ENCODE results near the gene DOHH.

The DOHH gene

GRCh38 chr19:3539756-3540118, 39.3 kb upstream of the DOHH start:
- TF ChIP-seq YY1 (IDR thresholded peaks at IDR 0.05; ENCODE audit: low read depth) (no peak), USF1 (IDR thresholded peaks at IDR 0.05) (no peak), EGR1 (IDR thresholded peaks at IDR 0.05) (no peak), CEBPB (IDR thresholded peaks at IDR 0.05) (no peak), FOXM1 (IDR thresholded peaks at IDR 0.05; ENCODE audit: borderline replicate concordance, low read depth) (no peak), RAD21 (IDR thresholded peaks at IDR 0.05; ENCODE audit: low read depth) (no peak), EP300 (IDR thresholded peaks at IDR 0.05; ENCODE audit: borderline replicate concordance) (no peak), MAX (IDR thresholded peaks at IDR 0.05) (no peak), TAF1 (IDR thresholded peaks at IDR 0.05; ENCODE audit: low read depth) (no peak)

DNA sequence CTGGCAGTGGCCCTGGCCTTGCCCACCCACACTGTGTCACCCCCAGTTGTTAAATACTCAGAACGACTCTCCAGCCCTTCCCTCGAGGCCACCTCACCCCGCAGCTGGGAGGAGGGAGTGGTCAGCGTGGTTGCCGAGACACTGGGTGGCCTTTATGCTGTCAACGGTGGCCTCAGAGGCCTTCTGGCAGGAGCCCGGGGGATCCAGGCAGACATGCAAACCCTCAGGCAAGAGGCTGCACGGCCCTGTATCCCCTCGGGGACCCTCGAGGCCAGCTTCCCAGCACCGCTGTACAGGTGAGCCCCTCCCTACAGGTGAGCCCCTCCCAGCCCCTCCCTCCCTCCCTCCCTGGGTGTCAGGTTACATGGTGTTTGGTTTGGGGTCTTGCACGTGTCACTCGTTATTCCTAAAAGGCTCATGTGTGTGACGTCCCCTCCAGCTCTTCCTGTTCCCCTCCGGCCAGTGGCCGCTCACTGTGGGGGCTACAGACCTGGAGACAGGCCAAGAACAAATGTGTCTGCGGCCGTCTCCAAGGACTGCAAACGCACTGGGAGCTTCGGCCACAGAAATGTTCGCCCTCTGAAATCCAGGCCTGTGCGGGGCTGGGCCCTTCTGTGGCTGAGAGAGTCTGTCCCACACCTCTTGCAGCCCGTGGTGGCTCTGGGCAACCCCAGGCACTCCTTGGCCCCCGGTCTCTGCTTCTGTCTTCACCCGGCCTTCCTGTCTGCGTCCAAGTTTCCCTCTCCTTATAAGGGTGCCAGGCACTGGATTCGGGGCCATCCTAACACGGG, 38.7 kb upstream of the DOHH start, which contains the start of gene TEKTIP1:
Gene TEKTIP1, plus strand, starts transcription at position 210 of the 791 bp plus-strand sequence. Its CDS starts 4 bp downstream, at position 214.
- TF ChIP-seq ZBTB7A (IDR thresholded peaks at IDR 0.05; ENCODE audit: low read depth) (0 out of 2 replicates have a peak, but pooled peaks have one; percentile 70), EGR1 (IDR thresholded peaks at IDR 0.05) (no peak)

- TF ChIP-seq NFIC (IDR thresholded peaks at IDR 0.05) = no peak
- TF ChIP-seq FOXM1 (IDR thresholded peaks at IDR 0.05; ENCODE audit: borderline replicate concordance, low read depth) = no peak
- TF ChIP-seq ZBTB7A (IDR thresholded peaks at IDR 0.05; ENCODE audit: low read depth) = no peak
- TF ChIP-seq, protein P1, sequence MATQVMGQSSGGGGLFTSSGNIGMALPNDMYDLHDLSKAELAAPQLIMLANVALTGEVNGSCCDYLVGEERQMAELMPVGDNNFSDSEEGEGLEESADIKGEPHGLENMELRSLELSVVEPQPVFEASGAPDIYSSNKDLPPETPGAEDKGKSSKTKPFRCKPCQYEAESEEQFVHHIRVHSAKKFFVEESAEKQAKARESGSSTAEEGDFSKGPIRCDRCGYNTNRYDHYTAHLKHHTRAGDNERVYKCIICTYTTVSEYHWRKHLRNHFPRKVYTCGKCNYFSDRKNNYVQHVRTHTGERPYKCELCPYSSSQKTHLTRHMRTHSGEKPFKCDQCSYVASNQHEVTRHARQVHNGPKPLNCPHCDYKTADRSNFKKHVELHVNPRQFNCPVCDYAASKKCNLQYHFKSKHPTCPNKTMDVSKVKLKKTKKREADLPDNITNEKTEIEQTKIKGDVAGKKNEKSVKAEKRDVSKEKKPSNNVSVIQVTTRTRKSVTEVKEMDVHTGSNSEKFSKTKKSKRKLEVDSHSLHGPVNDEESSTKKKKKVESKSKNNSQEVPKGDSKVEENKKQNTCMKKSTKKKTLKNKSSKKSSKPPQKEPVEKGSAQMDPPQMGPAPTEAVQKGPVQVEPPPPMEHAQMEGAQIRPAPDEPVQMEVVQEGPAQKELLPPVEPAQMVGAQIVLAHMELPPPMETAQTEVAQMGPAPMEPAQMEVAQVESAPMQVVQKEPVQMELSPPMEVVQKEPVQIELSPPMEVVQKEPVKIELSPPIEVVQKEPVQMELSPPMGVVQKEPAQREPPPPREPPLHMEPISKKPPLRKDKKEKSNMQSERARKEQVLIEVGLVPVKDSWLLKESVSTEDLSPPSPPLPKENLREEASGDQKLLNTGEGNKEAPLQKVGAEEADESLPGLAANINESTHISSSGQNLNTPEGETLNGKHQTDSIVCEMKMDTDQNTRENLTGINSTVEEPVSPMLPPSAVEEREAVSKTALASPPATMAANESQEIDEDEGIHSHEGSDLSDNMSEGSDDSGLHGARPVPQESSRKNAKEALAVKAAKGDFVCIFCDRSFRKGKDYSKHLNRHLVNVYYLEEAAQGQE (IDR thresholded peaks at IDR 0.05; ENCODE audit: low read depth) = no peak
- TF ChIP-seq CREB1 (IDR thresholded peaks at IDR 0.05; ENCODE audit: low read depth) = no peak
- no peak for TF ChIP-seq CEBPB (IDR thresholded peaks at IDR 0.05)
- no peak for TF ChIP-seq RAD21 (IDR thresholded peaks at IDR 0.05; ENCODE audit: low read depth)
- no peak for TF ChIP-seq EGR1 (IDR thresholded peaks at IDR 0.05)
- no peak for TF ChIP-seq EP300 (IDR thresholded peaks at IDR 0.05; ENCODE audit: borderline replicate concordance)
- no peak for TF ChIP-seq TAF1 (IDR thresholded peaks at IDR 0.05; ENCODE audit: low read depth)
- TF ChIP-seq YY1 (IDR thresholded peaks at IDR 0.05; ENCODE audit: low read depth) = no peak
- TF ChIP-seq MAX (IDR thresholded peaks at IDR 0.05) = no peak
- TF ChIP-seq TCF12 (IDR thresholded peaks at IDR 0.05; ENCODE audit: low read depth) = no peak
- TF ChIP-seq USF1 (IDR thresholded peaks at IDR 0.05) = no peak
- TF ChIP-seq TEAD4 (IDR thresholded peaks at IDR 0.05) = no peak
Observed at GRCh38 chr19:3538258-3538929, 37.9 kb upstream of the DOHH start.

DNA sequence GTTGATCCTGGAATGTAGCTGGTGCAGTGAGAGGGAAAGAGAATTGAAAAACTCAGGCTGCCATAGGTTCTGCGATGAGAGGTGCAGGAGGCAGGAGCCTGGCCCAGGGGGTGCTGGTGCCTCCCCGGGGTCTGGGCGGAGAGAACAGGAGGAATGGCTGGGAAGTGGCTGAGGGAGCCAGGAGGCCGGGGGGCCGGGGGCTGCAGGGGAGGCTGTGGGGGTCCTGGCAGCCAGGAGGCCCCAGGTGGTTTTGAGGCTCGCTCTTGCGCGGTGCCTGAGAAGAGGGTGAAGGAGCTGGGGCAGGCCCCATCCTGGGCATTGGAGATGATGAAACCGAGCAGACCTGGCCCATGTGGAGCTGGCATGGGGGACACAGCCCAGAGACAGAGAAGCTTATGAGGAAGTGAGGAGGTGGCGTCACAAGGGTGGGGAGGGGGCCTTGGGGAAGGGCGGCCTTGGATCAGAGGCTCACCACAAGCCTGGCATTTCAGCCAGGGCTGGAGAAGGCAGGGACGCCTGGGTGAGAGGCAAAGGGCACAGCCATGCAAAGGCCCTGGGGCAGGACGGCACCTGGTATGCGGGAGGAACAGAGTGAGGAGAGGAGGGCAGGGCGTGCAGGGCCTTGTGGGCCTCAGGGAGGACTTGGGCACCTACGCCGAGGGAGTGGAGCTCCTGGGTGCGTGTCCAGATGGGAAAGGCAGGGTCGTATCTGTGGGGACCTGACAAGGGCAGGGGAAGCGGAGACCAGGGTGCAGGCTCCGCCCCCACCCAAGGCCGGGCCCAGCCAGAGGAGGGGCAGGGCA, 37.2 kb upstream of the DOHH start:
- TF ChIP-seq NFIC (IDR thresholded peaks at IDR 0.05) = no peak
- TF ChIP-seq TEAD4 (IDR thresholded peaks at IDR 0.05) = no peak
- no peak for TF ChIP-seq EGR1 (IDR thresholded peaks at IDR 0.05)
- TF ChIP-seq FOXM1 (IDR thresholded peaks at IDR 0.05; ENCODE audit: borderline replicate concordance, low read depth) = no peak
- no peak for TF ChIP-seq CEBPB (IDR thresholded peaks at IDR 0.05)
- no peak for TF ChIP-seq CREB1 (IDR thresholded peaks at IDR 0.05; ENCODE audit: low read depth)

DNA sequence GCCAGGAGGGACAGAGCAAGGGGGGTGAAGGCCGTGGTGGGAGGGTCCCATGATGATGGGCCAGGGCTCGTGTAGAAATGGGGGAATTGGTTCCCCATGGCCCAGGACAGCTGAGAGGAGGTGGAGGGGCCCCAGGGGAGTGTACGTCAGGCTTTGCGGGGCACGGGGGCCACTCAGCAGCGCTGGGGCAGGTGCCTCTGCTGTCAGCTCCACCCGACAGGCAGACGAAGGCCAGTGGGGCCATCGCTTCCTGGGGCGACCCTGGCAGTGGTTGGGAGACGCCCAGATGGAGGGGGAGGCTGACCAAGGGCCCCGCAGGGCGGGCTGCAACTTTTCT, 36.6 kb upstream of the DOHH start:
- TF ChIP-seq EP300 (IDR thresholded peaks at IDR 0.05; ENCODE audit: borderline replicate concordance) = no peak
- TF ChIP-seq TEAD4 (IDR thresholded peaks at IDR 0.05) = no peak
- no peak for TF ChIP-seq YY1 (IDR thresholded peaks at IDR 0.05; ENCODE audit: low read depth)
- TF ChIP-seq, protein P1 (IDR thresholded peaks at IDR 0.05; ENCODE audit: low read depth) = no peak
- TF ChIP-seq USF1 (IDR thresholded peaks at IDR 0.05) = no peak
- TF ChIP-seq FOXM1 (IDR thresholded peaks at IDR 0.05; ENCODE audit: borderline replicate concordance, low read depth) = no peak
- TF ChIP-seq TCF12 (IDR thresholded peaks at IDR 0.05; ENCODE audit: low read depth) = no peak
- no peak for TF ChIP-seq CEBPB (IDR thresholded peaks at IDR 0.05)
- TF ChIP-seq RAD21 (IDR thresholded peaks at IDR 0.05; ENCODE audit: low read depth) = no peak
- no peak for TF ChIP-seq TAF1 (IDR thresholded peaks at IDR 0.05; ENCODE audit: low read depth)
- TF ChIP-seq NFIC (IDR thresholded peaks at IDR 0.05) = no peak
- no peak for TF ChIP-seq ZBTB7A (IDR thresholded peaks at IDR 0.05; ENCODE audit: low read depth)
- TF ChIP-seq MAX (IDR thresholded peaks at IDR 0.05) = no peak
- no peak for TF ChIP-seq CREB1 (IDR thresholded peaks at IDR 0.05; ENCODE audit: low read depth)
- TF ChIP-seq EGR1 (IDR thresholded peaks at IDR 0.05) = no peak
